ENCODE measurements around the gene NAT14.
A peak's percentile ranks its signal among the peaks of the same experiment; 100 is the strongest.
"Not testable (repeated sequence)": the region's sequence is repeated elsewhere in the genome, so short reads cannot be mapped to it uniquely, and the experiment has no call there.

The NAT14 gene

GRCh38 chr19:55504252-55504603 lies 19.2 kb downstream of the NAT14 start:
- no peak for DNase-seq

- no peak for DNase-seq
Measured at GRCh38 chr19:55504981-55505380, 20.0 kb downstream of the NAT14 start.

- no peak for DNase-seq
Measured at GRCh38 chr19:55508120-55508519, 23.1 kb downstream of the NAT14 start.

GRCh38 chr19:55516878-55517620 lies 32.1 kb downstream of the NAT14 start:
- DNase-seq = peak; percentile 89

- DNase-seq = peak; percentile 85
Measured at GRCh38 chr19:55519451-55520311, 34.7 kb downstream of the NAT14 start.

- no peak for DNase-seq
Measured at GRCh38 chr19:55520691-55521292, 35.8 kb downstream of the NAT14 start.

GRCh38 chr19:55525289-55526101 lies 40.5 kb downstream of the NAT14 start:
- no peak for DNase-seq

- DNase-seq = peak; percentile 74
Measured at GRCh38 chr19:55526216-55527196, 41.5 kb downstream of the NAT14 start.

- DNase-seq = no peak
Measured at GRCh38 chr19:55527197-55528029, 42.4 kb downstream of the NAT14 start.

GRCh38 chr19:55528030-55528803 lies 43.2 kb downstream of the NAT14 start:
- DNase-seq = no peak

GRCh38 chr19:55529636-55530234 lies 44.7 kb downstream of the NAT14 start:
- DNase-seq = no peak

GRCh38 chr19:55530996-55531395 lies 46.0 kb downstream of the NAT14 start:
- DNase-seq = no peak

GRCh38 chr19:55534280-55534679 lies 49.3 kb downstream of the NAT14 start:
- not testable (repeated sequence) for DNase-seq

- DNase-seq = no peak
Measured at GRCh38 chr19:55535173-55535964, 50.4 kb downstream of the NAT14 start.

- DNase-seq = no peak
Measured at GRCh38 chr19:55535965-55536350, 51.0 kb downstream of the NAT14 start.

GRCh38 chr19:55536366-55536765 lies 51.4 kb downstream of the NAT14 start:
- no peak for DNase-seq

Measured in EL (cell line).